Upper lobe of left lung (tissue), 6 donors: Measurements from ENCODE around the gene STK39. TPM values are rescaled to one million over a fixed set of nuclear protein-coding genes. Genes with fewer than 3 reads are reported as not detected.

ENCODE experiments used
- ATAC-seq, 2 donors: fragments of 200-7000 bp; cut with Tn5 transposase; one replicate each; pipeline ENCODE4 v1.9.1; 2022; ENCODE audit warnings: mild to moderate bottlenecking in 2 of 2, moderate library complexity in 2 of 2; ENCODE audit not compliant: low FRiP score in 2 of 2
- DNase-seq, 2 donors: peaks; one replicate each; pipeline ENCODE4 v3.0.0-alpha.2; 2019 to 2020
- H3K27ac ChIP-seq, 4 donors: fragments of 200-600 bp; sonication (generic); one replicate each; pipeline ENCODE4 v1.5.1; 2016 to 2019
- H3K27me3 ChIP-seq, 4 donors: fragments of 200-600 bp; sonication (generic); one replicate each; pipeline ENCODE4 v1.5.1; 2017 to 2019
- H3K36me3 ChIP-seq, 4 donors: fragments of 200-600 bp; sonication (generic); one replicate each; pipeline ENCODE4 v1.5.1; 2016 to 2019
- H3K4me1 ChIP-seq, 4 donors: fragments of 200-600 bp; sonication (generic); one replicate each; pipeline ENCODE4 v1.5.1; 2018 to 2019
- H3K4me3 ChIP-seq, 4 donors: fragments of 200-600 bp; sonication (generic); one replicate each; pipeline ENCODE4 v1.5.1; 2017 to 2019; ENCODE audit warnings: mild to moderate bottlenecking in 2 of 4, moderate library complexity in 1 of 4
- H3K9me3 ChIP-seq, 4 donors: fragments of 200-600 bp; sonication (generic); one replicate each; pipeline ENCODE4 v1.5.1; 2018 to 2019
- CTCF ChIP-seq, 6 experiments: fragments of 450-650 bp in 4 of 6; fragments of 200-600 bp in 2 of 6; sonication (generic) in 2 of 6; IDR thresholded peaks; one replicate each; pipeline ENCODE4 v1.5.1; 2016 to 2019; ENCODE audit warnings: antibody characterized with exemption in 6 of 6
- EP300 ChIP-seq, 4 donors: sonication (generic); formaldehyde crosslinking; IDR thresholded peaks; one replicate each; pipeline ENCODE4 v1.5.1; 2017; ENCODE audit warnings: antibody characterized with exemption in 4 of 4, control low read depth in 2 of 4
- POLR2A ChIP-seq, 4 donors: fragments of 450-650 bp; IDR thresholded peaks; one replicate each; pipeline ENCODE4 v1.5.1; 2016 to 2017; ENCODE audit warnings: antibody characterized with exemption in 4 of 4, mild to moderate bottlenecking in 2 of 4
- POLR2AphosphoS5 ChIP-seq, 2 donors: sonication (generic); formaldehyde crosslinking; IDR thresholded peaks; one replicate each; pipeline ENCODE4 v1.5.1; 2017; ENCODE audit warnings: antibody characterized with exemption in 2 of 2
- WGBS, 2 donors: methylation state at CpG; one replicate each; pipeline ENCODE4 v1.1.5; 2017 to 2018; 5-methylcytosine and 5-hydroxymethylcytosine counted together
- total RNA-seq, 6 donors: library from RNA; depleted of rRNA in 4 of 6; stranded (reverse); fragments of >200 nt in 4 of 6; gene quantifications; one replicate each; pipeline versions ENCODE4 v1.1.0 to v1.2.1, GENCODE V29; 2016 to 2021
- donor health status: DM: no; HTN: no; CAD: no; lungs with moderate emphysema.
- donor health status: DM: no; HTN: yes; CAD: no; lungs with severe emphysema.

Gene STK39
- total RNA-seq, 6 donors from 2014 or later: 7.9 to 18.8 (median 12.1) TPM

DNA sequence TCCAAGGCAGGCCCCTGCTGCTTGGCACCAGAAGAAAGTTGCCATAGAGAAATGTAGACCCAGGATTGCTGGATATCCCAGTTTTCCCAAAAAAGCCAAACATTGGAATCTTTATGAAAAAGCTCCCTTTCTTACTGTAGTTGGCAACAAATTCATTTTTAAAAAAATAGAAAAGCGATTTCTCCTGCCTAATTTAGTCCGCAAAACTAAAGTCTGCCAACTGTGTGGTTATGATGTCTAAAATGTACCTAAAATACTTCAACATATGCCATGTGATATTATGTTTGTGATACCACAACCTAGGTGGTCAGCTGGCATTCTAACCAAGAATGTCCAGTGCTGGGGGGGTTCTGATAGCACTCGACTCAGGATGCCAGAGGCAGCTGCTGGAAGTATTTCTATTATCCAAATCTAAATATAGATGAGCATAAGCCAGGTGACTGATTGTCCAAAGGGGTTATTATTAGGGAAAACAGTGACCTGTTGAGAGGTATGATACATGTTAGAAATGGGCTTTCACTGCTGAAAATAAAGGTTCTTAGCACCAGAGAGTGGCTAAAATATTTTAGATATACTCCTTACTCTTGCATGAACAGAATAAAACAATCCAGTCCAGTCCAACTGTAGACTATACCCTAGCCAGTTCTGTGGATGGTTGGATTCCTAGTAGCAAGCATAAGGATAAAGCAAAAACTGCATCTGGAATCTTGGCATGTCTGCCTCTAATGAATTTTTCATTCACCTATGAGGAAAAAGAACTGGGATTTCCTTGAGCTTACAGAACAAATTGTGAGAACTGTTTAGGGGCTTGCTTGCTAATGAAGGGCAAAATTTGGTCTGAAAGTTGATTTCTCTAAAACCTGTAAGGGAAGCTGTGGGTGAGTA, 101.7 kb downstream of the STK39 start:
- H3K27ac ChIP-seq: peak overlapping the region in 1 of 4 donors; percentile 27
- H3K36me3 ChIP-seq: no peaks in the 10 kb centered on the region

GRCh38 chr2:168145011-168145410, 102.4 kb downstream of the STK39 start:
- ATAC-seq (no peak), DNase-seq (no peak)
- no peaks in the 10 kb centered on the region for H3K36me3 ChIP-seq
- no peak for TF ChIP-seq CTCF (IDR thresholded peaks at IDR 0.05)
- TF ChIP-seq POLR2A (IDR thresholded peaks at IDR 0.05): no peak
- no peak for TF ChIP-seq POLR2AphosphoS5 (IDR thresholded peaks at IDR 0.05)
- no peak for TF ChIP-seq EP300 (IDR thresholded peaks at IDR 0.05)
- H3K27ac ChIP-seq: no peak overlapping the region
- H3K27me3 ChIP-seq: no peaks in the 10 kb centered on the region
- H3K4me1 ChIP-seq: peaks cover 0 to 12% (median 3%) of the 10 kb centered on the region in 4 donors
- WGBS, 2 donors: 69 to 84% methylated on average over 2 of the region's 2 CpGs
- no peak overlapping the region for H3K4me3 ChIP-seq
- no peaks in the 10 kb centered on the region for H3K9me3 ChIP-seq

More for the DNA sequence above, 101.7 kb downstream of the STK39 start:
- Histone ChIP-seq H3K9me3 (no peaks in the 10 kb centered on the region), H3K27me3 (no peaks in the 10 kb centered on the region), H3K4me1 (peaks cover 0 to 12% (median 3%) of the 10 kb centered on the region in 4 donors), H3K4me3 (no peak overlapping the region)
- TF ChIP-seq EP300 (IDR thresholded peaks at IDR 0.05) (no peak), POLR2AphosphoS5 (IDR thresholded peaks at IDR 0.05) (no peak), CTCF (IDR thresholded peaks at IDR 0.05) (no peak), POLR2A (IDR thresholded peaks at IDR 0.05) (no peak)
- DNase-seq (no peak), ATAC-seq (no peak)
- 92 to 98% methylated on average over 3 of the region's 3 CpGs for WGBS, 2 donors

- no peak for TF ChIP-seq CTCF (IDR thresholded peaks at IDR 0.05)
- no peak for TF ChIP-seq POLR2AphosphoS5 (IDR thresholded peaks at IDR 0.05)
- no peak for TF ChIP-seq EP300 (IDR thresholded peaks at IDR 0.05)
- no peak for TF ChIP-seq POLR2A (IDR thresholded peaks at IDR 0.05)
- WGBS, 2 donors: 100% methylated on average over 3 of the region's 3 CpGs
- Histone ChIP-seq H3K27me3 (no peaks in the 10 kb centered on the region), H3K4me1 (peaks cover 0 to 12% (median 3%) of the 10 kb centered on the region in 4 donors), H3K4me3 (no peak overlapping the region), H3K36me3 (no peaks in the 10 kb centered on the region), H3K9me3 (no peaks in the 10 kb centered on the region), H3K27ac (no peak overlapping the region)
- DNase-seq (no peak), ATAC-seq (no peak)
Measured at GRCh38 chr2:168143813-168144212, 103.6 kb downstream of the STK39 start.

GRCh38 chr2:168140892-168141291, 106.5 kb downstream of the STK39 start:
- Histone ChIP-seq H3K27ac (no peak overlapping the region), H3K27me3 (no peaks in the 10 kb centered on the region), H3K4me1 (peaks cover 0 to 9% (median 0%) of the 10 kb centered on the region in 4 donors), H3K4me3 (no peak overlapping the region), H3K9me3 (no peaks in the 10 kb centered on the region), H3K36me3 (no peaks in the 10 kb centered on the region)
- TF ChIP-seq EP300 (IDR thresholded peaks at IDR 0.05) (no peak), CTCF (IDR thresholded peaks at IDR 0.05) (no peak), POLR2AphosphoS5 (IDR thresholded peaks at IDR 0.05) (no peak), POLR2A (IDR thresholded peaks at IDR 0.05) (no peak)
- ATAC-seq (no peak), DNase-seq (no peak)
- WGBS, 2 donors: 97% methylated on average over 5 of the region's 5 CpGs
